Liver (tissue), 9 donors: Measurements from ENCODE around the gene CHPF2. TPM values are rescaled to one million over a fixed set of nuclear protein-coding genes. Genes with fewer than 3 reads are reported as not detected.

Experiments used
- DNase-seq: peaks from one replicate; pipeline ENCODE4 v3.0.0-alpha.2; 2017; ENCODE audit warnings: low spot score
- H3K27ac ChIP-seq, 2 donors: one replicate each; pipeline ENCODE4 v1.7.0; 2013; ENCODE audit warnings: inconsistent platforms in 2 of 2, low read length in 2 of 2, control low read depth in 1 of 2, low read depth in 1 of 2, mild to moderate bottlenecking in 1 of 2
- H3K27me3 ChIP-seq, 4 donors: one replicate each; pipeline versions ENCODE4 v1.6.1 to v1.7.0; 2013; ENCODE audit warnings: low read length in 3 of 4, inconsistent platforms in 1 of 4, mild to moderate bottlenecking in 1 of 4, moderate library complexity in 1 of 4; ENCODE audit not compliant: control insufficient read depth in 4 of 4, insufficient read depth in 4 of 4
- H3K36me3 ChIP-seq, 4 donors: one replicate each; pipeline versions ENCODE4 v1.6.1 to v1.7.0; 2013; ENCODE audit warnings: low read length in 3 of 4, mild to moderate bottlenecking in 3 of 4, low read depth in 1 of 4, moderate library complexity in 1 of 4; ENCODE audit not compliant: control insufficient read depth in 4 of 4, insufficient read depth in 3 of 4
- H3K4me1 ChIP-seq, 4 donors: one replicate each; pipeline versions ENCODE4 v1.6.1 to v1.7.0; 2013; ENCODE audit warnings: low read length in 3 of 4, mild to moderate bottlenecking in 3 of 4, moderate library complexity in 1 of 4; ENCODE audit not compliant: control insufficient read depth in 4 of 4, insufficient read depth in 4 of 4
- H3K4me3 ChIP-seq, 3 donors: one replicate each; pipeline versions ENCODE4 v1.6.1 to v1.7.0; 2013; ENCODE audit warnings: low read length in 3 of 3, control low read depth in 1 of 3, low read depth in 1 of 3, mild to moderate bottlenecking in 1 of 3
- H3K9ac ChIP-seq, 2 donors: one replicate each; pipeline ENCODE4 v1.7.0; 2013; ENCODE audit warnings: low read length in 2 of 2, mild to moderate bottlenecking in 2 of 2, moderate library complexity in 2 of 2, control low read depth in 1 of 2, low read depth in 1 of 2
- H3K9me3 ChIP-seq, 4 donors: one replicate each; pipeline versions ENCODE4 v1.6.1 to v1.7.0; 2013; ENCODE audit warnings: low read length in 3 of 4; ENCODE audit not compliant: control insufficient read depth in 4 of 4
- ATF3 ChIP-seq: IDR thresholded peaks from 2 replicates; pipeline ENCODE4 v1.6.1; 2016; ENCODE audit warnings: antibody characterized with exemption
- EGR1 ChIP-seq, 2 donors: IDR thresholded peaks; 2 replicates each; pipeline ENCODE4 v1.6.1; 2016 to 2018; ENCODE audit warnings: antibody characterized with exemption in 2 of 2, low read depth in 2 of 2
- FOXA1 ChIP-seq: IDR thresholded peaks from 2 replicates; pipeline ENCODE4 v1.6.1; 2016; ENCODE audit warnings: antibody characterized with exemption
- FOXA2 ChIP-seq: IDR thresholded peaks from 2 replicates; pipeline ENCODE4 v1.6.1; 2016; ENCODE audit warnings: antibody characterized with exemption
- GABPA ChIP-seq, 2 donors: IDR thresholded peaks in 1 of 2; conservative IDR thresholded peaks in 1 of 2; 2 replicates each; pipeline ENCODE4 v1.6.1; 2016; ENCODE audit warnings: antibody characterized with exemption in 2 of 2, mild to moderate bottlenecking in 1 of 2, moderate library complexity in 1 of 2
- HNF4A ChIP-seq, 2 donors: conservative IDR thresholded peaks; 2 replicates each; pipeline ENCODE4 v1.6.1; 2016; ENCODE audit warnings: antibody characterized with exemption in 2 of 2, mild to moderate bottlenecking in 2 of 2
- HNF4G ChIP-seq: IDR thresholded peaks from 2 replicates; pipeline ENCODE4 v1.6.1; 2016; ENCODE audit warnings: antibody characterized with exemption
- JUND ChIP-seq, 2 donors: IDR thresholded peaks; 2 replicates each; pipeline ENCODE4 v1.6.1; 2016; ENCODE audit warnings: antibody characterized with exemption in 2 of 2
- NR2F2 ChIP-seq: IDR thresholded peaks from 2 replicates; pipeline ENCODE4 v1.6.1; 2016; ENCODE audit warnings: antibody characterized with exemption
- RAD21 ChIP-seq, 2 donors: IDR thresholded peaks; 2 replicates each; pipeline ENCODE4 v1.6.1; 2016; ENCODE audit warnings: antibody characterized with exemption in 2 of 2, mild to moderate bottlenecking in 2 of 2
- REST ChIP-seq: IDR thresholded peaks from 2 replicates; pipeline ENCODE4 v1.6.1; 2016; ENCODE audit warnings: antibody characterized with exemption, mild to moderate bottlenecking
- RXRA ChIP-seq, 2 donors: IDR thresholded peaks; 2 replicates each; pipeline ENCODE4 v1.6.1; 2017 to 2018; ENCODE audit warnings: antibody characterized with exemption in 2 of 2, mild to moderate bottlenecking in 1 of 2
- SP1 ChIP-seq: IDR thresholded peaks from 2 replicates; pipeline ENCODE4 v1.6.1; 2018; ENCODE audit warnings: antibody characterized with exemption, mild to moderate bottlenecking
- TAF1 ChIP-seq: conservative IDR thresholded peaks from 2 replicates; pipeline ENCODE4 v1.6.1; 2016; ENCODE audit warnings: antibody characterized with exemption, mild to moderate bottlenecking
- YY1 ChIP-seq: IDR thresholded peaks from 2 replicates; pipeline ENCODE4 v1.6.1; 2016; ENCODE audit warnings: antibody characterized with exemption, mild to moderate bottlenecking
- ZBTB33 ChIP-seq: IDR thresholded peaks from 2 replicates; pipeline ENCODE4 v1.6.1; 2016; ENCODE audit warnings: antibody characterized with exemption
- WGBS: extraction: QIAGEN DNeasy Blood & Tissue Kit; methylation state at CpG from one replicate; pipeline ENCODE4 v1.1.7; 2013; 5-methylcytosine and 5-hydroxymethylcytosine counted together
- polyA plus RNA-seq, 2 donors: library from polyadenylated mRNA; stranded (reverse) in 1 of 2; unstranded in 1 of 2; fragments of 200-250 nt in 1 of 2; fragments of >200 nt in 1 of 2; fragmentation: Nextera tagmentation in 1 of 2; extraction: Ambion mirVana in 1 of 2; gene quantifications; one replicate each; pipeline versions ENCODE4 v1.2.1 to v1.2.3, GENCODE V29; 2013 to 2015
- total RNA-seq, 2 donors: library from RNA; depleted of rRNA; stranded (reverse); fragments of >200 nt; gene quantifications; one replicate each; pipeline ENCODE4 v1.2.3, GENCODE V29; 2014
- TF ChIP-seq, protein P1 (sequence below): fragments of 150-350 bp; IDR thresholded peaks from 2 replicates; pipeline ENCODE4 v1.5.1; 2017; ENCODE audit warnings: improper control_type of control experiment, low read depth, low read length; ENCODE audit not compliant: missing input control
- TF ChIP-seq, protein P2 (sequence below): IDR thresholded peaks from 2 replicates; pipeline ENCODE4 v1.6.1; 2016; ENCODE audit warnings: antibody characterized with exemption
- donor health status: healthy.
- donor health status: healthy.
- donor health status: healthy.
- donor health status: healthy.
- donor health status: healthy.

The CHPF2 gene
- total and polyA plus RNA-seq, 4 donors, result 4.1 to 19.7 (median 18.1) TPM

DNA sequence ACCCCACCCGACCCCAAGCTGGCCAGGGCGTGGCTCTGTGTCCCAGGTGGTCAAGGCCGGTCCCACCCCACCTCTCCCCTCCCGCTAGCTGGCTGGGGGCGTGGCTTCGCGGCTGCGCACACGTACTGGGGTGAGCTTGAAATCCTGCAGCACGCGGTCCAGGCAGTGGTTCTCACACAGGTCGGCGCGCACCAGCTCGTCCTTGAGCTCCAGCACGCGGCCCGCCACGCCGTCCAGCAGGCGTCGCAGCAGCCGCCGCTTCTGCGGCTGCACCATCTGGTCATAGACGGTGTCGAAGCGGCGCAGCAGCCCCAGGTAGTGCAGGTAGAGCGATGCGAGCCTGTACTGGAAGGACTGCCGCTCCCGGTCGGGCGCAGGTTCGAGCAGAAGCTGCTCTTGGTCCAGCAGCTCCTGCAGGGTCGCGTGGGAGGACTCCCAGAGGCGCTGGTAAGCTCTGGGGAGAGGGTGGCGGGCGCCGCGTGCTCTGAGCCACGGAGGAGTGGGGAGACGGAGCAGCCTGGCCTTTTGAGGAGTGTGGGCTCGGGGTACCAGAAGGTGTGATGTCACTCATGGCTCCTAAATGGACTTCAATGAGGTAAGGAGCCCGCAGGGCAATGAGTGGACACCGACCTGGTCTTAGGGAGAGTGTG, 27.8 kb upstream of the CHPF2 start:
- Histone ChIP-seq H3K4me3 (no peak overlapping the region), H3K36me3 (no peaks in the 10 kb centered on the region), H3K9ac (no peak overlapping the region), H3K27ac (no peak overlapping the region), H3K9me3 (no peaks in the 10 kb centered on the region), H3K4me1 (no peaks in the 10 kb centered on the region), H3K27me3 (peaks cover 0 to 12% (median 0%) of the 10 kb centered on the region in 4 donors)
- no peak for DNase-seq
- 64% methylated on average over 48 of the region's 48 CpGs for WGBS
- TF ChIP-seq JUND (IDR thresholded peaks at IDR 0.05) (no peak), NR2F2 (no peak), RAD21 (IDR thresholded peaks at IDR 0.05) (no peak), HNF4G (no peak), ATF3 (no peak), EGR1 (IDR thresholded peaks at IDR 0.05; ENCODE audit: low read depth in 2 of 2) (no peak), ZBTB33 (no peak), GABPA (IDR thresholded peaks at IDR 0.05 in 1 of 2, conservative IDR thresholded peaks at IDR 0.05 in 1 of 2) (no peak), REST (no peak), TAF1 (no peak), RXRA (IDR thresholded peaks at IDR 0.05) (no peak), FOXA1 (no peak), FOXA2 (no peak), YY1 (no peak), SP1 (no peak), HNF4A (conservative IDR thresholded peaks at IDR 0.05) (no peak)
- TF ChIP-seq, protein P1, sequence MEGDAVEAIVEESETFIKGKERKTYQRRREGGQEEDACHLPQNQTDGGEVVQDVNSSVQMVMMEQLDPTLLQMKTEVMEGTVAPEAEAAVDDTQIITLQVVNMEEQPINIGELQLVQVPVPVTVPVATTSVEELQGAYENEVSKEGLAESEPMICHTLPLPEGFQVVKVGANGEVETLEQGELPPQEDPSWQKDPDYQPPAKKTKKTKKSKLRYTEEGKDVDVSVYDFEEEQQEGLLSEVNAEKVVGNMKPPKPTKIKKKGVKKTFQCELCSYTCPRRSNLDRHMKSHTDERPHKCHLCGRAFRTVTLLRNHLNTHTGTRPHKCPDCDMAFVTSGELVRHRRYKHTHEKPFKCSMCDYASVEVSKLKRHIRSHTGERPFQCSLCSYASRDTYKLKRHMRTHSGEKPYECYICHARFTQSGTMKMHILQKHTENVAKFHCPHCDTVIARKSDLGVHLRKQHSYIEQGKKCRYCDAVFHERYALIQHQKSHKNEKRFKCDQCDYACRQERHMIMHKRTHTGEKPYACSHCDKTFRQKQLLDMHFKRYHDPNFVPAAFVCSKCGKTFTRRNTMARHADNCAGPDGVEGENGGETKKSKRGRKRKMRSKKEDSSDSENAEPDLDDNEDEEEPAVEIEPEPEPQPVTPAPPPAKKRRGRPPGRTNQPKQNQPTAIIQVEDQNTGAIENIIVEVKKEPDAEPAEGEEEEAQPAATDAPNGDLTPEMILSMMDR, result no peak
- TF ChIP-seq, protein P2, sequence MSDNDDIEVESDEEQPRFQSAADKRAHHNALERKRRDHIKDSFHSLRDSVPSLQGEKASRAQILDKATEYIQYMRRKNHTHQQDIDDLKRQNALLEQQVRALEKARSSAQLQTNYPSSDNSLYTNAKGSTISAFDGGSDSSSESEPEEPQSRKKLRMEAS, result no peak
